Mononuclear cell (primary cell): ENCODE data around the gene TNK1. TPM values are rescaled to one million over a fixed set of nuclear protein-coding genes. Genes with fewer than 3 reads are reported as not detected.
"Not testable (repeated sequence)": the region's sequence is repeated elsewhere in the genome, so short reads cannot be mapped to it uniquely, and the experiment has no call there.

Experiments
- H3K27me3 ChIP-seq: 2 replicates; pipeline ENCODE4 v1.6.0; 2011; ENCODE audit warnings: low read length, control low read depth; ENCODE audit not compliant: insufficient read depth
- H3K4me1 ChIP-seq: 2 replicates; pipeline ENCODE4 v1.5.1; 2011; ENCODE audit warnings: mild to moderate bottlenecking, low read length, control low read depth; ENCODE audit not compliant: insufficient read depth
- H3K4me3 ChIP-seq: 2 replicates; pipeline ENCODE4 v1.5.1; 2011; ENCODE audit warnings: mild to moderate bottlenecking, low read length, moderate library complexity
- H3K9me3 ChIP-seq: 2 replicates; pipeline ENCODE4 v1.5.1; 2011; ENCODE audit warnings: low read depth, mild to moderate bottlenecking, control low read depth, low read length
- total RNA-seq: library from RNA; depleted of rRNA; stranded (reverse); fragments of >200 nt; gene quantifications from one replicate; pipeline ENCODE4 v1.2.3, GENCODE V29; 2012

Gene TNK1
- total RNA-seq = 5.5 TPM

GRCh38 chr17:7380855-7381683 lies at the start of gene TNK1:
TNK1 (plus strand) TSS chr17:7381089; CDS start chr17:7382927, 1,838 bp downstream.
- no peak within 1 kb of the TSS for H3K4me3 ChIP-seq
- no peaks in the 10 kb centered on the region for H3K9me3 ChIP-seq
- peaks cover 15% of the 10 kb centered on the region for H3K4me1 ChIP-seq
- H3K27me3 ChIP-seq = peaks cover 38% of the 10 kb centered on the region

- peaks cover 73% of the 10 kb centered on the region for H3K4me1 ChIP-seq
- no peaks in the 10 kb centered on the region for H3K9me3 ChIP-seq
- H3K4me3 ChIP-seq = no peak overlapping the region
- no peaks in the 10 kb centered on the region for H3K27me3 ChIP-seq
Measured at GRCh38 chr17:7332111-7332510, 48.8 kb upstream of the TNK1 start.

DNA sequence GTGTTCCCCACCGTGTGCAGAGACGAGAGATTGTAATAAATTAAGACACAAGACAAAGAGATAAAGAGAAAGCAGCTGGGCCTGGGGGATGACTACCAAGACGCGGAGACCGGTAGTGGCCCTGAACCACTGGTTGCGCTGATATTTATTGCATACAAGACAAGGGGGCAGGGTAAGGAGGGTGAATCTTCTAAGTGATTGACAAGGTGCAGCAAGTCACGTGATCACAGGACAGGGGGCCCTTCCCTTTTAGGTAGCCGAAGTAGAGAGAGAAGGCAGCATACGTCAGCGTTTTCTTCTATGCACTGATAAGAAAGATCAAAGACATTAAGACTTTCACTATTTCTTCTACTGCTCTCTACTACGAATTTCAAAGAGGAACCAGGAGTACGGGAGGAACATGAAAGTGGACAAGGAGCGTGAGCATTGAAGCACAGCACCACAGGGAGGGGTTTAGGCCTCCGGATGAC lies 48.3 kb upstream of the TNK1 start:
- H3K4me3 ChIP-seq, H3K27me3 ChIP-seq, H3K9me3 ChIP-seq: not testable (repeated sequence)
- peaks cover 79% of the 10 kb centered on the region for H3K4me1 ChIP-seq

GRCh38 chr17:7334938-7335538 lies 45.9 kb upstream of the TNK1 start:
- H3K4me3 ChIP-seq = no peak overlapping the region
- peaks cover 89% of the 10 kb centered on the region for H3K4me1 ChIP-seq
- H3K27me3 ChIP-seq = no peaks in the 10 kb centered on the region
- H3K9me3 ChIP-seq = no peaks in the 10 kb centered on the region

- H3K27me3 ChIP-seq, H3K4me3 ChIP-seq, H3K9me3 ChIP-seq: not testable (repeated sequence)
- H3K4me1 ChIP-seq = peaks cover 85% of the 10 kb centered on the region
Measured at GRCh38 chr17:7335765-7336164, 45.1 kb upstream of the TNK1 start.

DNA sequence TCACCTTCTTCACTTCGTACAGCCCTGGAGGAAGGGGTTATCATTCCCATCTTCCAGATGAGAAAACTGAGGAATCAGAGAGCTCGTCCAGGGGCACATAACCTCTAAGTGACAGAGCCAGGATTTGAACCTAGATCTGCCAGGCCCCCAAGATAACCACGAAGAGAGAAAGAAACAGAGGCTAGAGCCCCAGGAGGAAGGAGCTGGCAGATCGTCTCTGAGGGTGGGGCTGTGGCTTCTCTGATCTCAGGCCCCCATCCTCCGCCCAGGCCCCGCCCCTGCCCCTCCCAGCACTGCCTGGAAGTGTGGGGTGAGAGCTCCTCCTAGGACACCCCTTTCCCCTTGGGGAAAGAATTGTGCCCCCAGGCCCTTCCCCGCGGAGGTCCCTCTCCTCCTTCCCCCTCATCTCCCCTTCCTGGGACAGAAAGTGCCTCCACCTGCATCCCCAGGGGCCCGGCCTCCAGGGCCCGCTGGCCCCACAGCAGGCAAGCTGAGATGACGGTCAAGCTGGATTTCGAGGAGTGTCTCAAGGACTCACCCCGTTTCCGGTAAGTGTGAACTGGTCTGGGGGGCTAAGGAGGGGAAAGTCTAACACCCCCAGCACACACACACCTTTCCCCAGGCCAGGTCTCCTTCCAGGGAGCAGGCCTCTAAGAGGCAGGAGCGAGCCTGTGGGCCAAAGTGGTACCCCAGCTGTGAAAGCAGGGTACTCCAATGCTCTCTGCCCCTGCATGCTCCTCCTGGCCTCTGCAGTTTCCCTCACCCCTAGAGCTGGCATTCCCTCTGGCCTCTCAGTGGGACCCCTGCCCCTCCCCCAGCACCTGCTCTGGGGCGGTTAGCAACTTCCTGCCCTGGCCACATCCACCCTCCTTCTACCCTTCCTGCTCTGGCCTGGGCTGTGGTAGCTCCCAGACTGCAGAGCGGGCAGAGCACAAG lies 44.4 kb upstream of the TNK1 start, which contains the start of gene ACAP1:
Gene ACAP1, plus strand, starts transcription at position 290 of the 936 bp plus-strand sequence. Its CDS starts 206 bp downstream, at position 496.
- peak within 1 kb of the TSS; percentile 71 for H3K4me3 ChIP-seq
- H3K27me3 ChIP-seq = no peaks in the 10 kb centered on the region
- H3K9me3 ChIP-seq = no peaks in the 10 kb centered on the region
- peaks cover 81% of the 10 kb centered on the region for H3K4me1 ChIP-seq

GRCh38 chr17:7337600-7337999 lies 43.3 kb upstream of the TNK1 start:
- peaks cover 72% of the 10 kb centered on the region for H3K4me1 ChIP-seq
- not testable (repeated sequence) for H3K9me3 ChIP-seq, H3K27me3 ChIP-seq
- peak overlapping the region; percentile 71 for H3K4me3 ChIP-seq

- Histone ChIP-seq H3K4me1 (peaks cover 49% of the 10 kb centered on the region), H3K27me3 (no peaks in the 10 kb centered on the region), H3K9me3 (no peaks in the 10 kb centered on the region), H3K4me3 (no peak overlapping the region)
Measured at GRCh38 chr17:7340179-7340578, 40.7 kb upstream of the TNK1 start.

DNA sequence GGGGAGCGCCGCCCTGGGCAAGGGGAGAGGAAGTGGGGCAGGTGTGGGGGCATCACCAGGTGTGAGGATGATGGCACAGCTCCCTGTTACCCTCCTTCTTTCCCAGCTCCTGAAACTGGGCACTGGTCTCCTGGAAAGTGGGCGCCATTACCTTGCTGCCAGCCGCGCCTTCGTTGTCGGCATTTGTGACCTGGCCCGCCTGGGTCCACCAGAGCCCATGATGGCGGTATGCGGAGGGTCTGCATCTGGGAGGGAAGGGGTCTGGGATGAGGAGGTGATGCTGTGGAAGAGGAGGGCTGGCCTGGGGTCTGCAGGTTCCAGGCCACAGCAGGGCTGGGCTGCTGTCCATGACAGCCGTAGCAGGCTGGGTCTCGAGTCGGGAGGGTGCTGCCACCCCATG lies 39.0 kb upstream of the TNK1 start:
- no peak overlapping the region for H3K4me3 ChIP-seq
- H3K9me3 ChIP-seq = no peaks in the 10 kb centered on the region
- no peaks in the 10 kb centered on the region for H3K27me3 ChIP-seq
- H3K4me1 ChIP-seq = peaks cover 33% of the 10 kb centered on the region

GRCh38 chr17:7343250-7343649 lies 37.6 kb upstream of the TNK1 start:
- H3K27me3 ChIP-seq = no peaks in the 10 kb centered on the region
- H3K4me3 ChIP-seq = no peak overlapping the region
- H3K9me3 ChIP-seq = no peaks in the 10 kb centered on the region
- H3K4me1 ChIP-seq = peaks cover 19% of the 10 kb centered on the region

- peaks cover 13% of the 10 kb centered on the region for H3K4me1 ChIP-seq
- H3K9me3 ChIP-seq = no peaks in the 10 kb centered on the region
- no peaks in the 10 kb centered on the region for H3K27me3 ChIP-seq
Measured at GRCh38 chr17:7346761-7347614, 33.9 kb upstream of the TNK1 start.

GRCh38 chr17:7347630-7348477 lies 33.0 kb upstream of the TNK1 start:
- Histone ChIP-seq H3K4me3 (no peak overlapping the region), H3K27me3 (no peaks in the 10 kb centered on the region), H3K9me3 (no peaks in the 10 kb centered on the region), H3K4me1 (peaks cover 21% of the 10 kb centered on the region)

More at GRCh38 chr17:7346761-7347614, 33.9 kb upstream of the TNK1 start:
- no peak overlapping the region for H3K4me3 ChIP-seq

DNA sequence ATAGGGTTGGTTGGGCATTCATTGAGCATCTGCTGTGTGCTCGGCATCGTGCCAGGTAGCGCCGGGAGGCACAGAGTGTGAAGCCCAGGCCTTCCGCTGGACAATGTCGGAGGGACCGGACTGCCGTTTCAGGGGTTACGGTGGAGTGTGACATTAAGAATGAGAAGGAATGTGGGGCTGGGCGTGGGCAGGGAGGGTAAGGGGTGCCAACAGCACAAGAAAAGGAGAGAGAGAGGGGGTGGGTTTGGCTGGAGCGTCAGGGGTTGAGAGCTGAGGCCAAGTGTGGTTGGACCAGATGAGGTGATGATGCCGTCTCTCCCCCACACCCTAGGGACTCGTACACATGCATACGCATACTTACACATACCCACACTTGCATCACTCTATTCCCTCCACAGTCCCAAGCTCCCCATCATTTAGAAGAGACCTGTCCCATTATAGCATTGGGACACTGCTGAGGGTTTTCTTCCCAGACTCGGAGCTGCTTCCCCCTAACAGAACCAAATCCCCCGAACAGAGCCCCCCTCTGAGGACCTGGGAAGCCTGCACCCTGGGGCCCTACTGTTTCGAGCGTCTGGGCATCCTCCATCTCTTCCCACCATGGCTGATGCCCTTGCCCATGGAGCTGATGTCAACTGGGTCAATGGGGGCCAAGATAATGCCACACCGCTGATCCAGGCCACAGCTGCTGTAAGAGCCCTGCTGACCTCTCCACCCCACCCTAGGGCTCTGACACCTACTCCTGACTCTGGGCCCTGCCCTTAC lies 32.2 kb upstream of the TNK1 start:
- H3K4me1 ChIP-seq = peaks cover 29% of the 10 kb centered on the region
- no peaks in the 10 kb centered on the region for H3K27me3 ChIP-seq
- no peaks in the 10 kb centered on the region for H3K9me3 ChIP-seq
- no peak overlapping the region for H3K4me3 ChIP-seq
